ENCODE results near the gene AFTPH.
"Not testable (repeated sequence)": the region's sequence is repeated elsewhere in the genome, so short reads cannot be mapped to it uniquely, and the experiment has no call there.

AFTPH gene

DNA sequence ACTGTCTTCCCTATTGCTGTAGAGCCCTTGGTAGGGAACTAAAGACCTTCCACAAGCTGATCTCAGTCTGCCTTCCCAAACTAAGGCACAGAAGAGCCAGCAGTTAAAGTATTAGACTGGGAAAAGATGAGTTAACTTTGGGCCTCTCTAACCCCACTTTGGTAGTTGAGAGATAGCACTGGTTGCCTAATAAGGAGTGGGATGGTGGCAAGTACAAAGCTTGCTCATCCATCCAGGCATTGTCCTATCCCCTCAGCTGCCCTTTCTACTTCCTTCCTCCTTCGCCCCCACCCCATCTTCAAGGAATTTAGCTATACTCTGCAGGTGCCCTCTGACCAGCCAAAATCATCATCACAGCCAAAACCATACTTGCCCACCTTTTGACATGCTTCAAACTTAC is 22.2 kb upstream of the AFTPH start:
- DNase-seq: no peak

- no peak for DNase-seq
These were observed 21.3 kb upstream of the AFTPH start for GRCh38 chr2:64502860-64503259.

- DNase-seq: no peak
These were observed 19.1 kb upstream of the AFTPH start for GRCh38 chr2:64504774-64505720.

GRCh38 chr2:64506686-64507085 is 17.4 kb upstream of the AFTPH start:
- no peak for DNase-seq

DNA sequence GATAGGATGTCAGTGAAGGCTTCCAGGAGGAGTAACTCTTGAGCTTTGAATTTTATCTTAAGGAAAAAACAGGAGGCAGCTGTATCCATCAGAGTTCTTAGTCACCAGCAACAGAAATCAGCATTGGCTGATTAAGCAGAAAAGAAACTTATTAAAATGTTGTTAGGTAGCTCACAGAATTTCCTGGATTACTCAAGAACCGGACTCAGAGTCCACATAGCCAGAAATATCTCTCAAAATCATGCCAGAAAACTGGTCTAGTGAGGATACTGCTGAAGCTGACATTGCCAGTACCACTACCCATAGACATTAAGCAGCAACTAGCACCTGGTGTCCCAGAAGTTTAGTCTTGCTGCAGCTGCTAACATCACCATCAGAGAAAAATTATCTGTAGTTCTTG is 10.1 kb upstream of the AFTPH start:
- DNase-seq: no peak

DNA sequence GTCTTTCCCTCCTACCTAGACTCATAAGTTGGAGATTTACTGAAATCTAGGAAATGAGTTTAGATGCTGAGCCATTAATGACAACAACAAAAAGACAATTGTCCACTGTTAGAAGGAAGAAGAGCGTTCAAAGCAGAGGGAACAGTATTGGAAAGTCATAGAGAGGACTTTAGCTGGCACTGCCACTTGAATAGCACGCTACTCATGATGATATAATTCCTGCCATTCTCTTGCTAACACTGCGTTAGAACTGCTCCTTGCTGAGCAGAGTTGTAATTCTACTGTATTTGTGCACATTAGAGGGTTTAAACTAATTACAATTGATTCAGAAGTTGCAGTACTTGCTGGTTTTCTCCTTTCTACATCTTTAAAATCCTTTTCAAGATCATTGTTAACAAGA is 9.0 kb upstream of the AFTPH start:
- no peak for DNase-seq

DNA sequence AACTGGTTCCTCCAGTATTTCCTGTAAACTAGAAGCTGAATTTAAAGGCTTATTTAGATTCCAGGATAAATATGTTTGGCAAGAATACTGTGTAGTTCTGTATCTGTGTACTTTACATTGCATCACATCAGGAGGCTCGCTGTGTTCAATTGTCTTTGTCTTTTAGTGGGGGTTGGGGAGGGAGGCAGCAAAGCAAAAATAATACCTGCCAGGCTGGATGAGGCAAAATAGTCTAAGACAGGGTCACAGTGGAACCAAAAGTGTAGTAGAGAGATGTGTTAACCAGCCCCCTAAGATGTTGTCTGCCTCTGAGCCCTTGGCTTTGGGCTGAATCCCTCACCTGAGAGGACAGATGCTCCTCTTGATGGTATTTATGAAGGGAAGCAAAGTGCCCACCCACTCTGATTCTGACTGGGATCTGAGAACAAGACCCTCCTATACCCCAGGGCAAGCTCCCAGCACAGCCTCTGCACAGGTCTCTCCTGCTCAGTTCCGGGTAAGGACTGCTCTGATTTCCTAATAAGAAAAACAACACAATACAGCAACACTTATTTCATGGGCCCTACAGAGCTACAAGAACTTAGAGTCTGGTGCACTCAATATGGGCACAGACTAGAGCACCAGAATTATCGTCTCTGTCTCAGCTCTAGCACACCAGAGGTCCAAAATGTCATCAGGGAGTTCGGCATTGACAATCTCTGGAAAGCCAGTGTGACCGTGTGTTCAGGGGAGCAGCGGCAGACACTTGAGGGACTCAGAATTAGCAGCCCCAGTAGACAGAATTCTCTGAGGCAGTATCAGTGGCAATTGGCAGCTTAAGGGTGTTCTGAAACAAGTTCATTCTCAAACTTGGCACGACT is 7.2 kb upstream of the AFTPH start:
- DNase-seq: no peak

DNA sequence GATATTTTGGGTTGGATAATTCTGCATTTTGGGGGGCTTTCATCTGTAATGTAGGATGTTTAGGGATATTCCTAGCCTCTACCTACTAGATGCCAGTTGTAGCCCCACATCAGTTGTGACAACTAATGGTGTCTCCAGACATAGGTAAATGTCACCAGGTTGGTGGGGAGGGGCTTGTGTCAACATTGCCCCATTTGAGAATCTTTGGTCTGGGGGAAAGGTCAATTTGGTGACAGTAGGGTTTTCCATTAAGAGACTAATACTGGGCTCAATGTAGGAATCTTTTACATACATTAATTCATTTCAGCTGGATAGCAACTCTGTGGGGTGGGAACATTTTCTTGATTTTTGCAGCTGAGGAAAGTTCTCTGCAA is 6.6 kb upstream of the AFTPH start:
- no peak for DNase-seq

DNA sequence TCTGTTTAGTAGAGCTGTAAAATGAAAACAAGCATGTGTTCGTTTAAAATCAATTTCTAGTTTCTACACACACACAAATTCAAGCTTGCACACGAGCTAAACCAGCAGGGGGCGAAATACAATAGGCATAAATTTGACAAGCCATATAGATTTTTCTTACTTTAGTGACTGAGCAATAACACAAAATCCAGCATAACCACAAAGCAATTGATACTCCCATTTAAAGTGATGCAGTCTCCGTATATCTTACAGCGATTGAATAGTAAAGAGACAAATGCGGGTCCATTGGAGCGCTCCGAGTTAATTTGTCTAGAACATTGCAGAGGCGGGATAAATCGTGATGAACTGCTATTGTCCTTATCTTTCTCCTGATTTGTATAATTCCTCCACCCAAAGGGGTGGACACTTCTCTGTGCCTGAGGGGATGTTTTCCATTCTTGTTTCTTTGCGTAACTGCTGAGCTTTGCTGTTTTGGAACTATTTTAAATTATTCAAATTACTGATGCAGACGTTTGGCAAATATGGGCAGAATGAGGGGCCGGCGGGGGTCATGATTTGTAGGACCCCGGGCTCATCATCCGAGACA is 1.2 kb upstream of the AFTPH start:
- DNase-seq: peak; percentile 57

GRCh38 chr2:64524604-64525316 is 632 bp downstream of the AFTPH start:
- no peak for DNase-seq

GRCh38 chr2:64525317-64525613 is 1.1 kb downstream of the AFTPH start:
- DNase-seq: no peak

- DNase-seq: no peak
These were observed 1.9 kb downstream of the AFTPH start for GRCh38 chr2:64526034-64526433.

DNA sequence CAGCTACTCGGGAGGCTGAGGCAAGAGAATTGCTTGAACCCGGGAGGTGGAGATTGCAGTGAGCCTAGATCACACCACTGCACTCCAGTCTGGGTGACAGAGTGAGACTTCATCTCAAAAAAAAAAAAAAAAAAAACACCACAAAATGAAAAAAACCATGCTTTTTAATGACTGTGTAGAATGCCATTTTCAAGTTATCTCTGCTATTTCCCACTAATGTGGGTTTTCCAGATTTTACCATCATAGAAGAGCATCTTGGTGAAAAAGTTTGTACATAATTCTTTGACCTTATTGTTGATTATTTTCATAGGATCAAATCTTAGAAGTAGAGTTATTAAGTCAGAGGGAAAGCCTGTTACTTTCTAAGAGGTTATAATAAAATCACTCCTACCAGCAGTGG is 6.8 kb downstream of the AFTPH start:
- not testable (repeated sequence) for DNase-seq

DNA sequence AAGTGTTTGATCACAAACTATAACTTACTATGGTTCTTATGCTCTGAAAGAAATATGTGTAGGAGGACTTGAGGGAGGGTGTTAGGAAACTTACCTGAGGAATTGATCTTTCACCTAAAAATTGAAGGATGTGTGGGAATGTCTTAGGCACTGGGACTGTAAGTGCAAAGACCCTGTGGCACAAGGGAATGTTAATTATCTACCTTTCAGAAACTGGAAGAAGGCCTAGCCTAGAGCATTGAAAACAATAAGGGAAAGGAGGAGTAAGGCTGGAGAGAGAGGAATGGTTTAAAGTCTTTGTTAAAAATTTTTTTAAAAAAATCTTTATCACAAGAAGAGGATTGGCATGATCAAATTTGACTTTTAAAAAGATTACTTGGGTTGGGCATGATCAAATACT is 7.9 kb downstream of the AFTPH start:
- DNase-seq: no peak

DNA sequence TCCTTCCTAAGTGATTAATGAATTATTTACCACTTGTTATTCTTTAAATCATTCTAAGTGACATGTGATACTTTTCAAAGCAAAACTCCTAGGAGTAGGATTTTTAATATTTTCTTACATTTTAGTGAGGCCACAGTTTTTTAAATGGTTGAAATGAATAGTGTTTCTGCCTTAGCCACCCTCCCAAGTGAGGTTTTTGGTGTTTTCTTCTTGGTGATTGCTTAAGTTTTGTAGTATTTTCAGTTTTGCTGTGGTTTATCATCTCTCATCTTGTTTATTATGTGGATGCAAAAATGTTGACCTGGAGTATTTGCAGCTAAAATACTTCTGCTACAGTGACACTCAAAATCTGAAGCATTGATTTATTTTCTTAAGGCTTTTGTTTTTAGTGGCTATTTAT is 9.8 kb downstream of the AFTPH start:
- no peak for DNase-seq

GRCh38 chr2:64534363-64534762 is 10.2 kb downstream of the AFTPH start:
- no peak for DNase-seq

- DNase-seq: no peak
These were observed 10.9 kb downstream of the AFTPH start for GRCh38 chr2:64535024-64535423.

DNA sequence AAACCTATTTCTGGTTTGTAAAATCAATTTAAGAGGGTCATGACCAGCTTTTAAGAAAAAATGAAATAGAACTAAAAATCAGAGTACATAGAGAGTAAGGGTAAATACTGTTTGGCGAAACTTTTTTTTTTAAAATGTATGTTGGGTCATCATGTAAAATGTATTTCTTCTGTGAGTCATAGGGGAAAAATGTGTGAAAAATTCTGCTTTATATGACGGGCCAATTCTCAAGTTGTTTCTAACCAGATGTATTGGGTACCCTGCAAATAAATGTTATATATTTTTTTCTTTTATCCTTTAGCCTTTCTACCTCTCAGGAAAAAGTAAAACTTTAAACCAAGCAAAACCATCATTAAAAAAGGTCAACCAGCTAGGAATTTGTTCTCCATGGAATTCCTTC is 13.9 kb downstream of the AFTPH start:
- DNase-seq: no peak

GRCh38 chr2:64538764-64539433 is 14.8 kb downstream of the AFTPH start:
- DNase-seq: no peak

- DNase-seq: no peak
These were observed 16.5 kb downstream of the AFTPH start for GRCh38 chr2:64540615-64541014.

GRCh38 chr2:64541547-64541946 is 17.4 kb downstream of the AFTPH start:
- no peak for DNase-seq
